ENCODE measurements around the gene CD53. TPM values are rescaled to one million over a fixed set of nuclear protein-coding genes. Genes with fewer than 3 reads are reported as not detected.
"Not testable (repeated sequence)": the region's sequence is repeated elsewhere in the genome, so short reads cannot be mapped to it uniquely, and the experiment has no call there.

The CD53 gene
- total RNA-seq, 1 donor from 2014 or later, result 93.6 TPM

- DNase-seq (ENCODE audit: low spot score), result no peak
Measured at GRCh38 chr1:110914676-110915075, 41.7 kb downstream of the CD53 start.

GRCh38 chr1:110915804-110916203, 42.9 kb downstream of the CD53 start:
- no peak for DNase-seq (ENCODE audit: low spot score)

- DNase-seq (ENCODE audit: low spot score), result no peak
Measured at GRCh38 chr1:110916274-110916668, 43.3 kb downstream of the CD53 start.

- no peak for DNase-seq (ENCODE audit: low spot score)
Measured at GRCh38 chr1:110916669-110917306, 43.8 kb downstream of the CD53 start.

GRCh38 chr1:110918016-110918415, 45.1 kb downstream of the CD53 start:
- no peak for DNase-seq (ENCODE audit: low spot score)

- DNase-seq (ENCODE audit: low spot score), result no peak
Measured at GRCh38 chr1:110921953-110922352, 49.0 kb downstream of the CD53 start.

- DNase-seq (ENCODE audit: low spot score), result no peak
Measured at GRCh38 chr1:110927484-110928075, 54.6 kb downstream of the CD53 start.

GRCh38 chr1:110928191-110928590, 55.2 kb downstream of the CD53 start:
- DNase-seq (ENCODE audit: low spot score), result no peak

GRCh38 chr1:110928904-110929303, 56.0 kb downstream of the CD53 start:
- no peak for DNase-seq (ENCODE audit: low spot score)

- DNase-seq (ENCODE audit: low spot score), result not testable (repeated sequence)
Measured at GRCh38 chr1:110931097-110931496, 58.1 kb downstream of the CD53 start.

- no peak for DNase-seq (ENCODE audit: low spot score)
Measured at GRCh38 chr1:110936567-110936966, 63.6 kb downstream of the CD53 start.

- no peak for DNase-seq (ENCODE audit: low spot score)
Measured at GRCh38 chr1:110944806-110945205, 71.9 kb downstream of the CD53 start.

- no peak for DNase-seq (ENCODE audit: low spot score)
Measured at GRCh38 chr1:110945626-110946025, 72.7 kb downstream of the CD53 start.

- DNase-seq (ENCODE audit: low spot score), result no peak
Measured at GRCh38 chr1:110948038-110948810, 75.3 kb downstream of the CD53 start.

Other genes with a start within 250 kb of the CD53 start
- gene KCNA3, start 198.2 kb upstream of the CD53 start, total RNA-seq, result 0.90 TPM
- 6.8 TPM for gene LRIF1, start 90.8 kb downstream of the CD53 start, total RNA-seq

All from mesenteric fat pad (tissue), 1 donor.